ENCODE results near the gene KRT33B. TPM values are rescaled to one million over a fixed set of nuclear protein-coding genes. Genes with fewer than 3 reads are reported as not detected.
A peak's percentile ranks its signal among the peaks of the same experiment; 100 is the strongest.
"Not testable (repeated sequence)": the region's sequence is repeated elsewhere in the genome, so short reads cannot be mapped to it uniquely, and the experiment has no call there.

KRT33B gene
- total RNA-seq, 1 donor from 2014 or later, result not detected

DNA sequence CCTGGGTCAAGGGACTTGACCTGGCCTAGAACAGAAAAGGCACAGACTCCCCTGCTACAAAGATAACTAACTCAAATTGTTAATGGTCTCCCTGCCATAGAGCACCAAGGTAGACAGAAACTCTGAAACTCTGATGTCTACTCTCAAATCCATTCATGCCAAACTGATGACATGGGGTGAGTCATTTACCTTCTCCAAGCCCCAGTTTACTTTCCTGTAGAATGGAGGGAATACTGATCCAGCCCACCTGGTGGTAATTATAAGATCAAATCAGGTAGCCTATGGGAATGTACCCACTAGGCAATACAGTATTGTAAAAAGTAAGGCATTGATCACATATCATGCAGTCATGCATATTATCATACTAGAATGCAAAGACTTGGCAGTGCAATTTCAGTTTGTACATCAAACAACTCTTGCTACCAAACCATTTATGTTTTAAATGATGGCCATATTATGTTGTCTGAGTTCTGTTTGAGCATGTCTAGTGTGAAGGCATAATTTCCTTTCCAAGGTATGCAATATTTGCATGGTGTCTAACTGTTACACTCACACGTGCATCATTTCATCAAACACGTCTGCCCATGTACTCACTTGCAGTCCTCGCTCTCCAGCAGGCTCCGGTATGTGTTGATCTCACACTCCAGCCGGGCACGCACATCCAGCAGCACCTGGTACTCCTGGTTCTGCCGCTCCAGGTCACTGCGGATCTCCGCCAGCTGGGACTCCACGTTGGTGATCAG lies 24.8 kb upstream of the KRT33B start:
- ATAC-seq, result no peak
- no peak for DNase-seq (ENCODE audit: low spot score)

DNA sequence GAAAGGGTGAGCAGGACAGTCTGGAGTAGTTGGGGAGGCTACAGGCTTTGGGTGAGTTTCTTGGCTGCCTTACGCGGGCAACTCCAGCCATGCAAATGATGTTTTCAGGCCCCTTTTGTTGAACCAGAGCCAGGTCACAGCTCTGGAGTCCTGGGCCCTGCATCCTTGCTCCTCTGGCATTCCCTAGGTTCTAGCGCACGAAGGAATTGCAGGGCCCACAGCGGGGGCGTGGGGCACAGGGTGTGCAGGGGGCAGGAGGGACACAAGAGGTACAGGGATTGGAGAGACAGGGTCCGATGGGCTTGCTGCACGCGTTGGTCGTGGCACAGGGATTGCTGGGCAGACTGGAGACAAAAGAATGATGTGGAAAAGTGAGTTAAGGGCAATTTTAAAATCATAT lies 24.2 kb upstream of the KRT33B start:
- DNase-seq (ENCODE audit: low spot score) (no peak), ATAC-seq (no peak)

DNA sequence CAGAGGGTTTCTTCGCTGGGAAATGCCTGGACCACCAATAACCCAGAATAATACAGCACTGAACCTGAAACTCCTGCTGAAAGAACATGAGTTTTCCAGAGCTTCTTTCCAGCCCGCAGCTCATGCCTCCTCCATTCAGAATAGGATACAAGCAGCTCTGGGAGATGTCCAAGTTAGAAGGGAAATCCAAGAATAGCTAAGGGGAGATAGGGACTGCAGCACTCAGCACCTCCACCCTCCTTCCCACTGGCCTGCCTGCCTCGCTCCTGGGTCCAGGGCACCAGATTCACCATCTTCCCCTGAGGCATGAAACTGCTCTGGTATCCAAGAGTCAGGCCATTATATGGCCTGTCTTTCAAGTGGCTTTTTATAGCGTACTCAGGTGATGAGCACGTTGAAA lies 23.7 kb upstream of the KRT33B start:
- ATAC-seq, result peak; percentile 43
- no peak for DNase-seq (ENCODE audit: low spot score)

DNA sequence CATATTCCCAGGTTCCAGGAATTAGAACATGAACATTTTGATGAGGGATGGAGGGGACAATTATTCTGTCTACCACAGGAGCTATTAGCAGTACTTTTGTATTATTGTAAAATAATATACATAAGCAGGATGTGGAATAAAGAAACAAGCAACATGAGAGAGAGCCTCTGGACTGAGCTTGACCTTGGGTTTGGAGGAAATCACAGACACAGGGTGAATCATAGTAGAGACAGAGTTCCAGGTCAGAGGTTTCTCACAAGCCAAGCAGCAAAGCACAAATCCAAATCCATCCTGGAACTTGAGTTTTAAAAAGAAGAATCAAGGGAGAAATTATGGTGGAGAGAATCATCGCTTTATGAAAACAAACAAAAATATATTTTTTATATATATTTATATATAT lies 22.7 kb upstream of the KRT33B start:
- ATAC-seq (no peak), DNase-seq (ENCODE audit: low spot score) (no peak)

DNA sequence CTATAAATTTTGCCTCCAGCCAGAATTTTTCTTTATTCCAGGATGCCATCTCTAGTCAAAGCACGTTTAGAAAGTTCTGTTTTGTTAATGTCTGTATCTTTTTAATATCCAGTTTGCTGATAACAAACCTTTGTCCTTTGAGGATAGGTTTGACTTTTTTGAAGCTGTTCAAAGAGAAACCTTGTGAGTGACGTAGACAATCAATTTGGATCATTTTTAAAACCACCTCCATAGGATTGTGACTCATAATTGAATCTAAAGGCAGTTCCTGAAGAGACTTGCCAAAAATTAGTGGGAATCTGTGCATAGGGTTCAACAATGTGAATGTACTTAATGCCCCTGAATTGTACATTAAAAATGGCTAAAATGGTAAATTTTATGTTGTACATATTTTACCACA lies 21.9 kb upstream of the KRT33B start:
- no peak for ATAC-seq
- no peak for DNase-seq (ENCODE audit: low spot score)

DNA sequence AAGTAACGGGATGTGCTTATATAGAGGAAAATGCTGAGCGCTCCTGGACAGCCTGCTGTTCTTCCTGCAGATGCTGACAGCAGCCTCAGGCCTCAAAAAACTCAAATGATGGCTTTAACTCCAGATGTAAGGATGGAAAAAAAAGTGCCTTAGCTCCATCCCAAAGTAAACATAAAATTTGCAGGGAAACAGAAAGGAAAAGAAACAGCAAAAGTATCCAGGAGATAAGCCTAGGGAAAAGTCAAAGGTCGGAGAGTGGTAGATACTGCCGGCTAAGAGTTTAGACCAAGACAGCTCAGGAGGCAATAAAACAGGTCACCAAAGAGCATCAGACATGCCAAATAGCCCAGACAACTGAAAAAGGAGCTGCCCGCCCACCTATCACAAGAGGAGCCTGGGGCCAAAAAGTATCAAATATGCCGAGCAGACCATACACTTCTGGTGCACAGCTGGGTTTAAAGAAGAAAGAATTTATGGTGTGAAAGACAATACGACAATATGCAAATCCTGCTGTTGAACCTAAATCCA lies 20.9 kb upstream of the KRT33B start:
- ATAC-seq (no peak), DNase-seq (ENCODE audit: low spot score) (no peak)

DNA sequence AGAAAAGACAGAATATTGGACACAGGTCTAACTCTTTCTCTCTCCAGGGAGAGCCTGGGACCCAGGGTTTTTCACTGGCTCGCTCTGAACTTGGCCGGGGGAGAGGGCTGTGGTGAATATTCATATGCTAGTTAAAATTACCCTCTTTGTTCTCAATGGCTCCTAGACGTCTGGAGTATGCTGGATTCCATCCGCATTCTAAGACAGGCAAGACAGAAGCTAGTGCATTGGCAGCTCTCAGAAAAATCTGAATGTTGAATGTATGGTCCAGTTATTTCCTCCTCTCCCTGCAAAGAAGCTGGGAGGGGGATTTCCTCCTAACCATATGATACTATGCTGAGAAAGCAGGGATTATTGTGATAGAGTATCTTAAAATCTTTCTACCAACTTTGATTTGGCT lies 18.1 kb upstream of the KRT33B start:
- ATAC-seq (no peak), DNase-seq (ENCODE audit: low spot score) (no peak)

DNA sequence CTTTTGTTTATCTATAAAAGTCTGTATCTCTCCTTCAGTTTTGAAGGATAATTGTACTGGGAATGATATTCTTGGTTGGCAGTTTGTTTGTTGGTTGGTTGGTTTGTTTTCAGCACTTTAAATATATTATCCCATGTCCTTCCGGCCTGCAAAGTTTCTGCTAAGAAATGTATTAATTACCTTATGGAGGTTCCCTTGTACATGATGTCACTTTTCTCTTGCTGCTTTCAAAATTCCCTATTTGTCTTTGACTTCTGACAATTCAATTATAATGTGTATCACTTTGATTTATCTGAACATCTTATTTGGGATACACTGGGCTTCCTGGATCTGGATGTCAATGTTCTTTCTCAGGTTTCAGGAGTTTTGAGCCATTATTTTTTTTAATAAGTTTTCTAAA lies 16.6 kb upstream of the KRT33B start:
- ATAC-seq (no peak), DNase-seq (ENCODE audit: low spot score) (no peak)

DNA sequence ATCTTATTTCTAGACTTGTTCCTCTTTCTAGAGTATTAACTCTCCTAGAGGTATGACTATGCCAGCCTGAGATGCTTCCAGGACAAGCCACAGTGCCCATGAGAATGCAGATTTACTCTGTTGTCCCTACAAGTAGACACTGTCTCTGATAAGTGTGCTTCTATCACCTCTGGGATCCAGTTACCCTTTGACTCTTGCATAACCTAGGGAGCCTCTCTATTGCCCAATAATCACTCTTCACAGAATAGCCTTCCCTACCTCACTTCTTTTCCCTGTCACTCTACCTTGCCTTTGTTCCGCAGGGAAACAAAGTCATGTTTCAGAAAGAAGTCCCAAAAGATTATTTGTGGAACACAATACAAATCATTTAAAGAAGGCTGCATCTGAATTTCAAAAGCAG lies 14.1 kb upstream of the KRT33B start:
- ATAC-seq (peak; percentile 93), DNase-seq (ENCODE audit: low spot score) (no peak)

DNA sequence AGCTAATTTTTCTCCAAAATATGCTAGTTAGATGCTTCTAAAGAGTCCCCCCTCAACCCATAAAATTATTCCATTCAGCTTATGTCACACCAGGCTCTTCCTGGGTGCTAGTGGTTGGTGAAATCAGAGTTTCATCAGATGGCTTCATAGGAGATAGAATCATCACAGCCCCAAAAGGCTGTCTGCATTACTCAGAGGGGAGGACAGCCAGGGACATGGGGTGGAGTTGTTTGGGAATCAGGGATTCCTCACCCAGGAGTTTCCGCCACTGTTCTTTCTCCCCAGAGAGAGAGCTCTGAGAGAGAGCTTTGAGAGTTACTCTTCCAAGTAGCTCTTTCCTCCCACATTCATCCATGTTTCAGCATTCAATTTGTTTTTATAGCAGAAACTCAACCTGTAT lies 12.8 kb upstream of the KRT33B start:
- DNase-seq (ENCODE audit: low spot score) (no peak), ATAC-seq (no peak)

DNA sequence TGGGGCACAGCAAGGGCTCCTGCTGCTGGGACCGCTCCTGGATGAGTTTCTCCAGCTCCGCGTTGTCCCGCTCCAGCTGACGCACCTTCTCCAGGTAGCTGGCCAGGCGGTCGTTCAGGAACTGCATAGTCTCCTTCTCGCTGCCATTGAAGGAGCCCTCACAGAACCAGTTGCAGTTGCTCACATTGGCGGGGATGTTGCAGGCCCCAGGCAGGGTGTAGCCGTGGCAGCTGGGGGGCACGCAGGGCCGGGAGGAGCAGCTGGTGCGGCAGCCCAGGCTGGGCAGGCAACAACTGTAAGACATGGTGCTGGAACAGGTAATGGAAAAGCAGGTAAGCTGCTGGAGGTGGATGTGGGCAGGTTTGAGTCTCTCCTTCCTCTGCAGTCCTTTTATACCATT lies 12.3 kb upstream of the KRT33B start, which contains the start of gene KRT34:
Gene KRT34, minus strand, starts transcription at position 364 of the 400 bp plus-strand sequence. Its CDS starts 60 bp downstream, at position 304.
- DNase-seq (ENCODE audit: low spot score); ATAC-seq: not testable (repeated sequence)

DNA sequence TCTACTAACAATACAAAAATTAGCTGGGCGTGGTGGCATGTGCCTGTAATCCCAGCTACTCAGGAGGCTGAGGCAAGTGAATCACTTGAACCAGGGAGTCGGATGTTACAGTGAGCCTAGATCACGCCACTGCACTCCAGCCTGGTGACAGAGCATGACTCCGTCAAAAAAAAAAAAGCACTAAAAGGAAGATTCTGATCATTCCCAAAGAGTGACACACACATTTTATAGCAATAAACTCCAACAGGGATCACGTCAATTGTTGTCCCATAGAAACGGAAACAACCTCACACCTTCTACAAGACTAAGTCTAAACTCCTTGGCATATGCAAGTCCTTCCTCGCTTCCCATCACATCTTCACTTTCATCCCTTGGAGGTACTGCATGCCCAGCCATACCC lies 10.5 kb upstream of the KRT33B start:
- ATAC-seq; DNase-seq (ENCODE audit: low spot score): not testable (repeated sequence)

DNA sequence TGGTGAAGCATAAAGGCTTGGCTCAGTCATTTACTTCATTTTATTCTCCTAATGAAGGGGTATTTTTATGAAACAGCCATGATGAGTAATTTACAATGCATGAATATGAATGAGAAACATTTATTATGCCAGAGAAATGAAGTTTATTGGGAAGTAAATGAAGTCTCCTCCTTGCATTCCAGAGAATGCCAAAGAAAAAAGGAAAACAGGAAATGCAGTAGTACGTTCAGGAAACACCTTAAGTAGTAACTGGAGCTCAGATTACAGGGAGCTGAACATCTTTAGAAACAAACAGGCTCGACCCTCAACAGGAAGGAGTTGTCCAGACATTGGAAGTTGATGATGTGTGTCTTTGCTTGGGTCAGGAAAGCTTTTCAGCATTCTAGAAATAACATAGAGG lies 7.9 kb upstream of the KRT33B start:
- ATAC-seq (no peak), DNase-seq (ENCODE audit: low spot score) (no peak)

DNA sequence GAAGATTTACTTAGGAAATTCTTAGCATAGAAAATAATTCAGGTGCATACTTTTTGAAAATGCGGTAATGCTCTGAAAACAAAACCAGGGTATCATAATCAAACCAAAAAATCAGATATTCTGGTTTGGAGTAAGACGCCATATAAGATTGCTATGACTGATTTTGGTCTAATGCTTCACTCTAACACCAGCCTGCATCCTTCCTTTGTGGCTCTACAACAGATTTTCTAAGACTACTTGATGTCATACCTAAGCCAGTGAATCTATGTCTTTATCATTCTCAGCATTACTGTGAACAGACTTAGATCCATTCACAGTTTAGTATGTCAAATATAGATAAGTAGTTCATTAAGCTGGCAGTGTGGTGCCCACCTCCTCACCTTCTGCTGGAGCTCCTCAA lies 590 bp downstream of the KRT33B start:
- no peak for ATAC-seq
- DNase-seq (ENCODE audit: low spot score), result no peak

DNA sequence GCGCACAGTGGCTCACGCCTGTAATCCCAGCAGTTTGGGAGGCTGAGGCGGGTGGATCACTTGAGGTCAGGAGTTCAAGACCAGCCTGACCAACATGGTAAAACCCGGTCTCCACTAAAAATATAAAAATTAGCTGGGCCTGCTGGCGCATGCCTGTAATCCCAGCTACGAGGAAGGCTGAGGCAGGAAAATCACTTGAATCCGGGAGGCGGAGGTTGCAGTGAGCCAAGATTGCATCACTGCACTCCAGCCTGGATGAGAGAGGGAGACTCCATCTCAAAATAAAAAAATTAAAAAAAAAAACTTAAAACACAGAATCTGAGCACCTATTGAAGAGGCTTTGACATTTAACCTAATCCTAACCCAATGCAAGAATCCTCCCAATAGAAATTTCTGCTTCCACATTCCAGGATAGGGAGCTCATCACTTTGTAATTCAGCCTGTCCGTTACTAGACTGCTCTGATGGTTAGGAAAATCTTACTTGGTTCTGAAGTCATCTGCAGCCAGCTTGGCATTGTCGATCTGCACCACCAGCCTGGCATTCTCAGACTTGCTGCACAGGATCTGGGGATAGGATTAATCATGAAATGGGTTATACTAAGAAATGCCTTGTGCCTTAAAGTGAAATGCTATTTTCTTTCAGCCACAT lies 2.1 kb downstream of the KRT33B start:
- DNase-seq (ENCODE audit: low spot score), result no peak
- no peak for ATAC-seq

DNA sequence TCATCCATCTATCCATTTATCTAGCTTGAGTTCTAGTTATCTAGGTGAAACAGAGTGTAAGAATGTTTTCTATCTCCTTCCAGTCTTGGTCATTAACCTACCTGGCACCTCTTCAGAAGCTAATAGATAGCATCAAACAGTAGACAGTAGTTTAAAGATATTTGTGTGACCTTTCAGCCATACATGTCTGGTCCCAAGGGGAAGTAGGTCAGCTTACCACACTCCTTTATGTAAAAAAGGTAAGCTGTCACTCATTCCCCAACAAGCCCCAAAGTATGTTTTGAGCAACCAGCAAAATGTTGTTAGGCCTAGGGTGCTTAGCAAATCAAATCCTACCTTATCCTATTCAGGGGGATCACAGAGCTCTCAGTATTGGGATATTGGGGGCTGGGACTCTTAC lies 3.5 kb downstream of the KRT33B start:
- ATAC-seq (no peak), DNase-seq (ENCODE audit: low spot score) (no peak)

DNA sequence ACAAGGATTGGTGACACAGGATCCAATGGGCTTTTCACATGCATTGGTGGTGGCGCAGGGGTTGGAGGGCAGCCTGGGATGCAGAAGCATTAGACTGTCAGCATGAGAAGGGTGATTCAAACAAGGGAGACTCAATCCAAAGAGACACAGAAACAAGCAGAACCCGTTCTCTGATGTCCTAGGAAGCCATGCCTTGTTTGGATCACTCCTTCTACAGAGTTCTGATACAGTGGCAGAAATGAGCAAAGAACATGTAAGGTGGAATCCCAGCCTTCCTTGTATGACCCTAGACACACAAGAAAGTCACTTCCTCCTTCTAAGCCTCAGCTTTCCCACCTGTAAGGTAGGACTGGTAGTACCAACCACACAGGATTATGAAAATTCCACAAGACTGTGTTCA lies 5.7 kb downstream of the KRT33B start:
- ATAC-seq (no peak), DNase-seq (ENCODE audit: low spot score) (no peak)

DNA sequence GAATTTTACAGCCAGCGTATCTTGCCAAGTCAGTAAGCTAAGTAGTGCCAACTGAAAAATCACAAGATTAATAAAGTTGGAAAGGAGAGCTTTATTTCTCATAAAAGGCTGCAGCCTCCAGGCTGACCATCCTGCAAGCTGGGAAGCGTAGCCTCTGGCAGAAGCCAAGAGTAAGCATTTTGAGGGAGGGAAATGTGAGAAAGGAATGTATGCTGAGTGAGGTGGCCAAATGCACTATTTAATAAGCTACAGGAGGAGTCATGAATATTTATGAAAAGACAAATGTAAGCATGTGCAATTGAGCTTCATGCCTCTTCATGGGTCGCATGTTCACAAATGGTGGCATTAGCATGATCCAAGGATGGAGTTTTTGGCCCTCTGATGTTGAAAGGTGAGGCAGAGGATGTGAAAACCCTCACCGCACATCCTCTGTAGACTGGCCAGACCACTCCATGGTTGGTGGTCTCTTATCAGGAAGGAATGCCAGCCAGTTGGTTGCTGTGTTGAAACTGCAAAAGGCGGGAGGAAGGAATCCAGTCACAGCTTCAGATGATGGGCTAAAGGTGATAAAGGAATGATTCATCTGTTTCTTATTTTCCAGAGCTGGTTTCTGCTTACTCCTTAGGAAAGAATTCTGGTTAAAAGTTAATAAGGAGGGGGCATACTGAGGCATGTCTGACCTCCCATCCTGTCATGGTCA lies 9.2 kb downstream of the KRT33B start:
- DNase-seq (ENCODE audit: low spot score) (no peak), ATAC-seq (no peak)

DNA sequence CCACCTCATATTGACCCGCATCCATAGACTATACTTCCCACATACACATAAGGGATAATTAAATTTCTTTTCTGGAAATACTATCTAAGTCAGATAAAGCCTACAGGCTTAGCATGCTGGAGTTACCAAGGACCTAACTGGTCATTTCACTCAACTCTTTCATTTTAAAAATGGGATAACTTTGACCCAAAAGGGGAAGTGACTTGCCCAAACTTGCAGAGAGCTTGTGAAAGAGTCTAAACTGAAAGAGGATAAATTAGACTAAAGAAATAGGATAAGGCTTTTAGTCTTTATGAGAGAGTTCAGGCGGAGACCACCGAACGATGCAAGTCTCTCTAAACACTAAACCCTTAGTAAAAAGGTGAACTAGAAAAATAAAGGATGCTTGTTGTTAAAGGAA lies 15.1 kb downstream of the KRT33B start:
- no peak for ATAC-seq
- no peak for DNase-seq (ENCODE audit: low spot score)

DNA sequence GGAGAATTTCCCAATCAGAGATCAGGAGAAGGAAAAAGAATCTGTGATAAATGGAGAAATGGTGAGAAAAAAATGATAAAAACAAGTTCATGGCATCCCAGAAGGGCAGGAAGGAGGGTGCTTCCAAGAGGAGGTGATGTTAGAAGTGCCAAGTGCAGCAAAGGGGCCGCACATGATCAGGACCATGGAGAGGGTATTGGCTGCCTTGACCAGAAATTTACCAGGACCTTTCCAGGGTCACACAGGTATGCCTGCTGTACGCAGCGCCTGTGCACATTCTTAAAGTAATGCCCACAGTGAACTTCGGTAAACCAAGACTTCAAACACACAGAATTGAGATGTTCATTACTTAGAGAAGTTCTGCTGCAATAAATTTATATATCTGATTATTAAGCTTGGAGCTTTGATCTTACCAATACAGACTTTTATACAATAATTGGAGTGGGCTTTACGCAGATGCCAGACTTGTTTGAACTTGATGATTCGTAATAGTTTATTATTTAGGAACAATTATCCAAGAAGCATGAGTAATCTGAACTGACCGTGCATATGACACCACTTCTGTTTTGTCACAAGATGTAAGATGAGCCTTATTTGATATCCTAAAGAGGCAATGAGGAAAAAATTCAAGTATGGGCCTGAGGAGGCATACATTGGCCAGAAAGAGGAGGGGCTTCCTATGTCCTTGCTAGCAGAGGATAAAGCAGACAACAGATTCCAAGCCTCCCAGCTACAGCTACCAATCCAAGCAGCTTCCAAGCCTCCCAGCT lies 16.8 kb downstream of the KRT33B start:
- ATAC-seq (no peak), DNase-seq (ENCODE audit: low spot score) (no peak)

DNA sequence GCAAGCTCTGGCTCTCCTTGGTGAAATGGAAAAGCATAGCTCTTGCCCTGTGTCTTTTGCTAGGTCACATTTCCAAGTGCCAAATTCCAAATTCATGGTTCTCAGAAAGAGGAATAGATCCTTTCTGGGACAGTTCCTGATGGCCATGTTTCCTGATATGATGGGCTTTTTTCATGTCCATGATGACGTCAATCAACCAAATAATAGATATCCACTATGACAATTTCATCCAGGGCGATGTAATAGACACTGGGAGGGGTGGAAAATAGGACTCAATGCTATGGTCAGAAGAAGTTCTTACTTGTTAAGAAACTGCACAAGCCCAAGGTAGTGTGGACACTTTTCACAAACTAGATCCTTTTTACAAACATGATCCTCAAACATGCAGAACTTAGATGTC lies 18.4 kb downstream of the KRT33B start:
- ATAC-seq (no peak), DNase-seq (ENCODE audit: low spot score) (no peak)

Measured in left lobe of liver (tissue), 2 donors.